HG02973 (cell line): ENCODE results near the gene CREG1.
A peak's percentile ranks its signal among the peaks of the same experiment; 100 is the strongest.
"Not testable (repeated sequence)": the region's sequence is repeated elsewhere in the genome, so short reads cannot be mapped to it uniquely, and the experiment has no call there.

Source experiments
- ATAC-seq: cut with Tn5 transposase; IDR thresholded peaks from one replicate; pipeline ENCODE4 v1.9.1; 2021; ENCODE audit warnings: moderate library complexity; ENCODE audit not compliant: unreplicated experiment

Gene CREG1

DNA sequence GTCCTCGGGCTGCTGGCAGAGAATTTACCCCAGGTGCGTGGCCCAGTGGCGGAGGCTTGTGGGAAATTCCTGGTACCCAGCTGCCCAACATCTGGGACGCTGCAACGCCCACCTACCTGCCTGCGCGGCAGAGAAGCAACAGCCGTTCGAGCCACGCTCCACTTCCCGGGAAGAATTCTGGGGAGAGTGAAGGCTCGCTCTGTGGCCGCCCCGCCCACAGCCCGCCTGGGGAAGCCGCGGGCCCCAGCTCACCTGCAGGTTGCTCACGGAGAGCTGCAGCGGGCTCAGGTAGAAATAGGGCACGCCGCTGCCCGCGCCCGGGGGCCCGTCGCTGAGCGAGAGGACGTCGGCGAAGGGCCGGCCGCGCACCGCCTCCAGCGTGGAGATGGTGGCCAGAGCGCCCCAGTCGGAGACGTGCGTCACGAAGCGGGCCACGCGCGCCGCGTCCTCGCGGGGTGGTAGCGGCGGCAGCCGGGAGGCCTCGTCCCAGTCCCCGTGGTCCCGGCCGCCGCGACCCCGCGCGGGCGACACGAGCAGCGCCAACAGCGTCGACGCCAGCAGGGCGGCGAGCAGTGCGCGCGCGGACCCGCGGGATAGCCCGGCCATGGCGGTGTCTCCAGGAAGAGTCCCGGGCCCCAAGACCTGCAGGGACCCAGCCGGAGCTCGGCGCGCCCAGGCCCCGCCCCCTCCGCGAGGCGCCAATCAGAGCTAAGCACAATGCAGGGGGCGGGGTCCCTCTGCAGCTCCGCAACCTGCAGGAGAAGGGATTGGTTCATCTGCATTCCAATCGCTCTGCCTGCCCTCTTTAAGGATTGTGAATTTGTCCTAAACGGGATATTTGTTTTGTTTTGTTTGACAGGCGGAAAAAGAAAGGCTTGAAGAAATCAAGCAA, at the start of gene CREG1:
Gene CREG1, minus strand, starts transcription at position 627 of the 892 bp plus-strand sequence.
- peak; percentile 97 for ATAC-seq

DNA sequence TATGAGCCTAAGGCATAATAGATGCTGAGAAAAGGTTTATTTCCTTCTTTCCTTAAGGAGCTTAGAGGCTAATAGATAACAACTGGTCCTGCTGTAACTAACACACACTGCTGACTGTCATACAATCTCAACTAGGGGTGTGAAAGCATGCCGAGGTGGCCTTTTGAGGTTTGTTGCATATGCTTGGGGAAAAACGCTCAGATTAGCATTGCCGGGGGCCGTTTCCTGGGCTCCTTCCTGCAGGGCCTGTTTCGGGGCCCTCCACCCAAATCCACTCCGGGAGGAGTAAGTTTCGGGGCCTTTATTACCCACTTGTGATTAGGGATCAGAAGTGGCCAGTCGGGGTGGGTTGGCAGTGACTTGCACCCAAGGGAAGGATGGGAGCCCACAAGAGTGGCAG, 49.3 kb upstream of the CREG1 start:
- no peak for ATAC-seq

DNA sequence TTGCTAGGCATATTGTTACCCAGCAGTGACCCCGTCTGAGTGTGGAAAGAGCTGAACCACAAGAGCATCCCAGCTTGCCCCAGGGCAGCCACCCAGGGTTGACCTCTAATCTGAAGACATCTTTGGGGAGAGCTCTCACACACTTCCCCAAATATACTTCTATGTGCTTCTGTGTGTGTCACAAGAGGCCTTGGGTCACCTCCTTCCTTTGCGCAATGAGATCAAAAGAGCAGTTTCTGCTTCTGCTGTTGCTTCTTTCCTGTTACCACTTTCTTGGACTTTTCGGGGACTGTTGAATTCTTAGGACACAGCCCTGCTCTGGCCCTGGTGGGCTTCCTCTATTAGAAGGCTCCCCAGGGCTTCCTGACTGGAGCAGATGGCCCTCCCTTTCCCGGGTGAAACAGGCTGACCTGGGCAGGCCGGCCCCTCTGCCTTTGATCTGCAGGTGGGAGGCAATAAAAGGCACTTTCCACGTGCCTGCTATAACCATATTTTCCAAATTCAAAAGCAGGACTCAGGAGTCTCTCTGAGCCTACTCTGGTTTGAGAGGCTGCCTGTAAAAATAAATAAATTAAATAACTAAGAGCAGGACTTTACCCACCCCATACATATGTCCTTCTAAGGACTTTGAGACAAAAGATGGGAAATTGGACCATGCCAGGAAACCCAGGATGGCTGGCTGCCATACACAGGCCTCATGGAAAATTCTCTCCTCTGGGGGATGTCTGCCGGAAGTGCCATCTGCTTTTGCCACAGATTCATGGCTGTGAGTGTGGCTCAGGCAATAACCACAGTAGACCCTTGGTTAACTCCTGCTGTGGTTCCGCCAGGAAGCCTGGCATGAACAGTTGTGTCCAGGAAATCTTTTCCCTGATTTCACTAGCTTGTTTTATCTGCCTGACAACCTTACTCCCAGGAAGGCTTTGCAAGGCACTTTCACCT, 48.2 kb upstream of the CREG1 start:
- no peak for ATAC-seq

DNA sequence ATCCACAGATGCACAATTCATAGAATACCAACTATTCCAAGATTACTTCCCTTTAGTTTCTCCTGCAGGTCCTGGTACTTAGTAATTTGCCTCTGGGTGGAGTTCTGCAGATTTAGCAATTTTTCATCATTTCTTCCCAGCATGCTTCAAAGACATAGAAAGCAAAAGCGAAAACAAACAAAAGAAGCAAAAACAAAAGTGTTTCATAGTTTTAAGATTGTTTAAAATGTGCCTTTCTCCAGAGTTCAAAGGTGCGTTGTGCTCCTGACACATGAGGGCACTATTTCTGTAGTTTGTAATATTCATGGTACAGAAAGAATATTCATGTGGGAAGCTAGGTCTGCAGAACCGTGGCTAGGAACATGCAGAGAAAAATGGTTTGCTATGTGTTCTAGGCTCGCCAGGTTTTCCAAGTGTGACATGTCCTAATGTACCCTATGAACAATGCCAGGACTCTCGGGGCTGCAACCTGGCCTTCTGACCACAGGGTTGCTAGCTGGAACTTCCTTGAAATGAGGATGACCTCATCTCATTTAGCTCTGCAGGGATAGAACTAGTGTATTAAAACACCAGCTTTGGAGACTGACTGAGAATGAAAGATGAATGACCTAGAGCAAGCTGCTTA, 46.5 kb upstream of the CREG1 start:
- peak; percentile 62 for ATAC-seq

DNA sequence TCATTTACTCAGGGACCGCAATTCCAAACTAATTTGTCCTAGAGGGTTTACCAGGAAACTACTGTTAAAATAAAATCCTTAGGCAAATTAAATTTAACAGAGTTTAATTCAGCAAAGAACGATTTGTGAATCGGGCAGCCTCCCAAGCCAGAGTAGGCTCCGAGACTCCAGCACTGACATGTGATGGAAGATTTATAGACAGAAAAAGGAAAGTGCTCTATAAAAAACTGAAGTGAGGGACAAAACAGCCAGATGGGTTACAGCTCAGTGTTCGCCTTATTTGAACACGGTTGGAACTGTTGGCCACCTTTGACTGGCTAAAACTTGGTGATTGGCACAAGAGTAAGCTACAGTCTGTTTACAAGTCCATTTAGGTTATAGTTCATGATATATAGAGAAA, 41.3 kb upstream of the CREG1 start:
- no peak for ATAC-seq

DNA sequence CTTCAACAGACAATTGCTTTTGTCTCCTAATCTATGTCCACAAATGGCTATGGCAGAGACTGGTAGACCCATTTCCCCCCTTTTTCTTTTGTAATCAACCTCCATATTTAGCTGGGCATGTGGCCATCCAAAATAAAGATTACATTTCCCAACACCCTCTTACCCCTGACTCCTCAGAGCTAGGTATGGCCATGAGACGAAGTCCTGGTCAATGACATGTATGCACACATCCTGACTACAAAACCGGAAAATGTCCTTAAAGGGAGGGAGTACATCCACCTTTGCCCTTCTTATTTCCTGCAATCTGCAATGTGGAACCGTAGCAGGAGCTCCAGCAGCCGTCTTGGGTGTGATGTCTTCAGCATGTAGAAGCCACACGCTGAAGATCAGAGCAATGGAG, 40.3 kb upstream of the CREG1 start:
- no peak for ATAC-seq

DNA sequence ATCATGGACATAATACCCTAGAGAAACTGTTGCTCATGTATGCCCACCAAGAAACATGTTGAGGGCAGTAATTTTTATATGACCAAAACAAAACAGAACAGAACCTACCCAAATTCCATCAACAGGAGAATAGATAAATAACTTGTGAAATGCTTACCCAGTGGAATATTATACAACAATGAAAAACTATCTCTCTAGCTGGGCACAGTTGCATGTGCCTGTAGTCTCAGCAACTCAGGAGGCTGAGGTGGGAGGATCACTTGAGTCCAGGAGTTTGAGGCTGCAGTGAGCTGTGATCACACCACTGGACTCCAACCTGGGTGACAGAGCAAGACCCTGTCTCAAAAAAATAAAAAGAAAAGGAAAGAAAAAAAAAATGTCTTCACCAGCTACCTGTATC, 38.9 kb upstream of the CREG1 start:
- no peak for ATAC-seq

DNA sequence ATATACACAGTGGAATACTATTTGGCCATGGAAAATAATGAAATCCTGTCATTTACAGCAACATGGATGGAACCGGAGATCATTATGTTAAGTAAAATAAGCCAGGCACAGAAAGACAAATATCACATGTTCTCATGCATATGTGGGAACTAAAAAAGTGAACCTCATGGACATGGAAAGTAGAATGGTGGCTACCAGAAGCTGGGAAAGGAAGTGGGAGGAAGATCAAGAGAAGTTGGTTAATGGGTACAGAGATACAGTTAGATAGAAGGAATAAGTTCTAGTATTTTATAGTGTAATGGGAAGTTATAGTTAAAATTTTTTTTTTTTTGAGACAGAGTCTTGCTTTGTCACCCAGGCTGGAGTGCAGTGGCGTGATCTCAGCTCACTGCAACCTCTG, 34.8 kb upstream of the CREG1 start:
- no peak for ATAC-seq

DNA sequence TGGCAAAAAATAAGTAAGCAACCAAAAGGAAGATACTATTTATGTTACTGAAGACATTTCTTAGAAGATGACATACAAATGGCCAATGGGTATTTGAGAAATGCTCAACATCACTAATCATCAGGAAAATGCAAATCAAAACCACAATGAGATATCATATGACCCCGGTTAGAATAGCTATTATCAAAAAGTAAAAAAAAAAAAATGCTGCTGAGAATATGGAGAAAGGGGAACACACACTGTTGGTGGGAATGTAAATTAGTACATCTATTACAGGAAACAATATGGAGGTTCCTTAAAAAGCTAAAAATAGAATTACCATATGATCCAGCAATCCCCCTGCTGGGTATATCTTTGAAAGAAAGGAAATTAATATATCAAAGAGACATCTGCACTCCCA, 34.3 kb upstream of the CREG1 start:
- ATAC-seq: no peak

DNA sequence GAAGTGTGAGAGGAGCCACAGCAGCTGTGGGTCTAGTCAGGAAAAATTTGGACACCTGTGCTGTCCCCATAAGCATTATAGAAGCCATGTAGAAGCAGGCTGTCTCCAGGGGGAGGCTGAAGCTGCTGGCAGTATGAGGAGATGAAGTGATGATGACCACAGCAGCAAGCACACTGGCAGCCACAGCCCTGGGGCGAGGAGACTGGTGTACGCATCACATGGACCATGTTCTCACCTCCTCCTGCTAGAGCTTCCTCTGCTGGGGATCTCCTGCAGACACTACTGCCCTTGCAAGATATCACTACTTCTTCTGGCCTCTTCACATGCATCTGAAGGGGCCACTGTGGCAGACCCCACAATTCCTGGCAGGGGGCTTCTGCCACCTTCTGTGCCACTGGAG, 33.8 kb upstream of the CREG1 start:
- no peak for ATAC-seq

DNA sequence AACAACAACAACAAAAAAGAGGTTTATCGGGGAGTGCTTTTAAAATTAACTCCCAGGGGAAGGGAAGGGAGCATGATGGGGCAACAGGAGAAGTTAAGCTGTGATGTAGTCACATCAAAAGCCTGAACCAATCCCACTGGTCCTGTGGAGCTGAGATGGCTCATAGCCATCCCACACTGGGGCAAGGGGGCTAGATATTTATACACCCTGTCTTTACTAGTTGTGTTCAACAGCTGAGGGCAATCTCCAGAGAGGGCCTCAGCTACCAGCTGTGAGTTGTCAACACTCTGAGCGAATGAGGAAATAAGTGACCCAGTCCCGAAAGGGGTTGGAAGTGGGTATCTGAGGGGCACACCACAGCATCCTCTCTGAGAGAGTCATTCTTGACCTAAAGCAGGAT, 31.0 kb upstream of the CREG1 start:
- ATAC-seq: no peak

DNA sequence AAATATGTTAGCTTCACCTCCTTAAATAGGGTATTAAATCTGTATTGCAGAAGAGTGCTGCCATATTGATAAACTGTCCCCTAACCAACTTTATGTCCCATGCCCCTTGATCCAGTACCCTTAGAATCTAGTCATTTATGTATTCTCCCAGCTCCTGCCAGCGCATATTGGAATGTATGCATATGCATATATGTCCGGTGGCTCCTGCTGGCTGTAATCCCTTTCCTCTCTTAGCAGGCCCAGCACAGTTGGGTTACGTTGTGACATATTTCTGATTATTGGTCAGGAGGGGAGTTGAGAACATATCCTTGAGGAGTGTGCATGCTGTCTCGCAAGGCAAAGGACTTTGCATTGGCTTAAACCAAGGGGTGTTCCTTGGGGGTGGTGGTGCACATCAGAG, 29.2 kb upstream of the CREG1 start:
- no peak for ATAC-seq

DNA sequence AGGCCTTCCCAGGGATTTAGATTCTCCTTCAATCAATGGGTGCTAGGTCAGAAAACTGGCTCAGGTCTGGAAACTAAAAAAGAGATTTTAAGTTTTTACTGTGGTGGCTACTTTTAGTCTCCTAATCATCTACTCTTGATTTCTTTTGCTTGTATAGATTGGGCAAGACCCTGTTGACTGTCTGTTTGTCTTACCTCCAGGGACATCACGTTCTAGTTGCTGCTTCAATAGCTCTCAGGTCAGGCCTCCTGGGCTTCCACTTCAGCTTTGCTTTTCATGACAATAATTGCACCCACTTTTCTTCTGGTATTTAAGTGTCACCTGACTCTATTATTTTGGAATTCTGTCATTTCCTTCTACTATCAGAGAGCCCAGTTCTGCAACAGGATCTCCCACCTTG, 28.5 kb upstream of the CREG1 start:
- no peak for ATAC-seq

DNA sequence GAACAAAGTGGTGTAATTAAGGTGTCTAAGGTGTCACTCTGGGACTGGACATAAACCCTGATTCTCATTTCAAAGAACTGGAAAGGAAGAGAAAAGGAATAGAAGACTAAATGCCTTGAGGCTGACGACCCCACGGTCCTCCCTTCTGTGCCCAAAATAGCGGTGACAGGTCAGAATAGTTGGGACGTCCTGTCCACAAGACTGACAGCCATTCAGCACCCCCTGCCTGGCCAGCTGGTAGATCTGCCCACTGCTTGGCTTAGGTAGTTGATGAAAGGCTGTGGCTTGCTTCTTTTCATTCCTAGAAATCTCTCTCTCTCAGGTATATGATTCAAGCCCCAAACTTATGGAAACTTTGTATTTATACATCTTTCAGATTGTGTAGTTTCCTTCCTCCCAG, 26.4 kb upstream of the CREG1 start:
- ATAC-seq: no peak

DNA sequence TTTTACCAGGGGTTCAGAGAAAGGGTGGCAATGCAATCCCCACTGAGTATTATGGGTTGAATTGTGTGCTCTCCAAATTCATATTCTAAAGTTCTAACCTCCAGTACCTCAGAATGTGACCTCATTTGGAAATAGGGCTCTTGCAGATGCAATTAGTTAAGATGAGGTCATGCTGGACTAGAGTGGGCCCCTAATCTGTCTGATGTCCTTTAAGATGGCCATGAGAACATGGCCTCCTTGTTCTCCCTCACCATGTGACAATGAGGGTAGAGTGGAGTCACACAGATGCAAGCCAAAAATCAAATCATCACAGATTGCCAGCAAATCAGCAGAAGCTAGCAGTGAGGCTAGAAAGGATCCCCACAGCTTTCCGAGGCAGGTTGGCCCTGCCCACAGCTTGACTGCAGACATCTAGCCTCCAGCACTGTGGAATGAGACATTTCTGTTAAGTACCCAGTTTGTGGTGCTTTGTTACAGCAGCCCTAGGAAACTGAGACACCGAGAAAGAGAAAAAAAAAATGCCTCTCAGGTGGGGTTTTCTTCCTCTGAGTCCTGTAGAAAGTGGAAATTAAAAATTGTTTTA, 25.5 kb upstream of the CREG1 start:
- no peak for ATAC-seq

DNA sequence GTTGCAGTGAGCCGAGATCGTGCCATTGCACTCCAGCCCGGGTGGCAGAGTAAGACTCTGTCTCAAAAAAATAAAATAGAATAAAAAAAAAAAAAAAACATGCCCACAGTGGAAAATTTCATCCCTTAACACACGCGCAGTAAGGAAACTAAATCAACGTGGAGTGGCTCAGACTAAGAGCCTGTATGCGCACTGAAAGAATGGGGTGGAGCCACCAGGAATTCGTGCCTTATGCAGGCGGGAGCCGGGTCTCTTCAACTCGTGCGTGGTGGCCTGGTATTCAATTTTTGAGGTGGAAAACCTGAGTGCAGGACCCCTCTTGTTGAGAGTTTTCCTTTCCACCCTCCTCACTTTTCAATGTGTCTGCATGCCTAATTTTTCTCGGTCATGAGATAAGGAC, 22.1 kb upstream of the CREG1 start:
- no peak for ATAC-seq

DNA sequence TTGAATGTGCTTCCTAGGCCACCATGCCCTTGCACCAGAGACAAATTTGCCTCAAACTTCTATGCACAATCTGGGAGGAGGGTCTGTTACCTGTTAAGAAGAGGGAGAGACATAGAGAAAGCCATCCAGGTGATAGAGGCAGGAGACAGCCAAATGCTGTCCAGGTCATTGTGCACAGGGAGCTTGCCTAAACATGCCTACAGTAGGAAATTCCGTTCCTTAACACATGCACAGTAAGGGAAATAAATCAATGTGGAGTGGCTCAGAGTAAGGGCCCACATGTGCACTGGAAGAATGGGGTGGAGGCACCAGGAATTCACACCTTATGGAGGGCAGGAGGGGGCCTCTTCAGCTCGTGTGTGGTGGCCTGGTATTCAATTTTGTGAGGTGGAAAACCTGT, 19.5 kb upstream of the CREG1 start:
- no peak for ATAC-seq

DNA sequence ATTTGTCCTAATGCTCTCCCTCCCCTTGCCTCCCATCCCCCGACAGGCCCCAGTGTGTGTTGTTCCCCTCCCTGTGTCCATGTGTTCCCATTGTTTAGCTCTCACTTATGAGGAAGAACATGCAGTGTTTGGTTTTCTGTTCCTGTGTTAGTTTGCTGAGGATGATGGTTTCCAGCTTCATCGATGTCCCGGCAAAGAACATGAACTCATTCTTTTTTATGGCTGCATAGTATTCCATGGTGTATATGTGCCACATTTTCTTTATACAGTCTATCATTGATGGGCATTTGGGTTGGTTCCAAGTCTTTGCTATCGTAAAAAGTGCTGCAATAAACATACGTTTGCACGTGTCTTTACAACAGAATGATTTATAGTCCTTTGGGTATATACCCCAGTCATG, 17.1 kb upstream of the CREG1 start:
- not testable (repeated sequence) for ATAC-seq

DNA sequence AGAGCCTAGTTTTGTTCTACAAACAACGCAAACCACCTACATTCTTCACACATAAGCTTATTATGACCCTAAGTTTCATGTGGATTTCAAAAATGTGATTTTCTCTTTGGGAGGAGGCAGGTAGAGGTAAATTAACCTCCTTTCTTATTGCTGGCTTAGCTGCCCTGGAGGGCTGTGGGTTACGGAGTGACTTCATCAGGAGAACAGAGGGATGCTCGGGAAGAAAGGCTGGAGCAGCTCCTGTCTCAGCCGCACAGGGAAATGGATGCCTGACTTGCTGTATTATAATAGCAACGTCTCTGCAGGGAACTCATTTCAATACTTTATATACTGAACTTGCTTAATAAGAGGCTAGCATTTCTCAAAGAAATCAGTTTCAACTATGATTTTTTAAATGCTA, 14.1 kb upstream of the CREG1 start:
- no peak for ATAC-seq

DNA sequence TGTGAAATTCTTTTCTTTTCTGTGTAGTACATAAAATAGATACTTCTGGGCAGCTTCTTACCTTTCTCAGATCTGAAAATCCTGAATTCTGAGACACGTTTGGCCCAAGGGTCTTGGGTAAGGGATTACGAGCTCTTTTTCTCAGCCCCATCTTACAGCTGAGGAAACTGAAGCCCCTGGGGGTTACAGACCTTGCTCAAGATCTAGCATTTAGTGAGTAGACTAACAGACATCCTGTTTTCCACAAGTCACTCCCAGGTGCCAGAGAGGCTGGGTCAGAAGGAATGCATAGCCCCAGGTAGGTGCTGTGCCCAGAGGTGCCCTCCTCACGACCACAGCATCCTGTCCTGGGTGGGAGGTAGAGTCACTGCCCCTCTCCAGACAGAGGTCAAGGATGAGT, 13.2 kb upstream of the CREG1 start:
- ATAC-seq: no peak

DNA sequence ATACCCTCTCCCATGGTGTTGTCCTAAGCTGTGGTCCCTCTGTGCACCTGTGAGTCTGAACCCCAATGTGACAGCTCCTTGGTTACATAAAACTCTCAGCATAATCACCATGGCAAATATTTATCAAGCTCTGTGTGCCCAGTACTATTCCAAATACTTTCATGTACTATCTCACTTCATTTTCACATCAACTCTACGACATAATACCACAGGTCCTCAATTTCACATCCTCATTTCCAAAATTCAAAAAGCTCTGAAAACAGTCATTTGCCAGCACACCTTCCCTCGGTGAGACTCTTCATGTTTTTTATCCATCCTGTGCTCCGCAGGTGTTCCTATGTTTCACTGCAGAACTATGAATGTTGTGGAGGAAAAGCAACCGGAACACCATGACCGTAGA, 12.4 kb upstream of the CREG1 start:
- ATAC-seq: peak; percentile 48
